HEK293 (cell line): ENCODE data around the gene ACAP3.

Experiments used
- FEZF1 ChIP-seq: fragments of 450-650 bp; formaldehyde crosslinking; IDR thresholded peaks from 2 replicates; pipeline ENCODE4 v1.5.1; 2016; ENCODE audit warnings: missing biosample characterization, missing genetic modification characterization
- HOXA7 ChIP-seq: sonication (generic); formaldehyde crosslinking; IDR thresholded peaks from 2 replicates; pipeline ENCODE4 v1.8.1; 2022; ENCODE audit warnings: missing genetic modification reagents, borderline replicate concordance
- KLF10 ChIP-seq: fragments of 450-650 bp; IDR thresholded peaks from 2 replicates; pipeline ENCODE4 v1.5.1; 2018; ENCODE audit warnings: missing biosample characterization, mild to moderate bottlenecking, missing genetic modification characterization
- MEIS1 ChIP-seq: sonication (generic); formaldehyde crosslinking; IDR thresholded peaks from 2 replicates; pipeline ENCODE4 v1.8.1; 2022; ENCODE audit warnings: missing genetic modification reagents, mild to moderate bottlenecking, borderline replicate concordance
- MYNN ChIP-seq: fragments of 450-650 bp; formaldehyde crosslinking; IDR thresholded peaks from 2 replicates; pipeline ENCODE4 v1.5.1; 2016; ENCODE audit warnings: missing biosample characterization, missing genetic modification characterization, borderline replicate concordance
- OSR2 ChIP-seq: fragments of 450-650 bp; formaldehyde crosslinking; IDR thresholded peaks from 2 replicates; pipeline ENCODE4 v1.5.1; 2016; ENCODE audit warnings: missing biosample characterization, missing genetic modification characterization
- PRDM1 ChIP-seq: fragments of 450-650 bp; formaldehyde crosslinking; IDR thresholded peaks from 2 replicates; pipeline ENCODE4; 2016; ENCODE audit warnings: missing biosample characterization, missing genetic modification characterization
- SP2 ChIP-seq: fragments of 450-650 bp; formaldehyde crosslinking; IDR thresholded peaks from 2 replicates; pipeline ENCODE4 v1.5.1; 2016; ENCODE audit warnings: missing biosample characterization, missing genetic modification characterization
- SP7 ChIP-seq: fragments of 450-650 bp; formaldehyde crosslinking; IDR thresholded peaks from 2 replicates; pipeline ENCODE4 v1.5.1; 2016; ENCODE audit warnings: missing biosample characterization, missing genetic modification characterization
- ZNF211 ChIP-seq: fragments of 450-650 bp; formaldehyde crosslinking; IDR thresholded peaks from 2 replicates; pipeline ENCODE4 v1.5.1; 2016; ENCODE audit warnings: low read depth, missing biosample characterization, missing genetic modification characterization
- ZNF335 ChIP-seq: fragments of 450-650 bp; formaldehyde crosslinking; conservative IDR thresholded peaks from 2 replicates; pipeline ENCODE4 v1.5.1; 2016; ENCODE audit warnings: missing biosample characterization, missing genetic modification characterization
- ZNF433 ChIP-seq: fragments of 450-650 bp; formaldehyde crosslinking; IDR thresholded peaks from 2 replicates; pipeline ENCODE4 v1.5.1; 2016; ENCODE audit warnings: missing biosample characterization, missing genetic modification characterization, low read depth
- ZNF501 ChIP-seq: fragments of 450-650 bp; formaldehyde crosslinking; IDR thresholded peaks from 2 replicates; pipeline ENCODE4 v1.5.1; 2016; ENCODE audit warnings: missing biosample characterization, missing genetic modification characterization
- ZNF560 ChIP-seq: fragments of 450-650 bp; formaldehyde crosslinking; IDR thresholded peaks from 2 replicates; pipeline ENCODE4 v1.5.1; 2017; ENCODE audit warnings: missing biosample characterization, missing genetic modification characterization, borderline replicate concordance
- ZNF654 ChIP-seq: fragments of 450-650 bp; formaldehyde crosslinking; IDR thresholded peaks from 2 replicates; pipeline ENCODE4 v1.5.1; 2016; ENCODE audit warnings: low read depth, missing biosample characterization, missing genetic modification characterization
- ZXDB ChIP-seq: fragments of 450-650 bp; formaldehyde crosslinking; IDR thresholded peaks from 2 replicates; pipeline ENCODE4 v1.5.1; 2016; ENCODE audit warnings: missing biosample characterization, missing genetic modification characterization
- TF ChIP-seq, protein P1 (sequence below): fragments of 450-650 bp; formaldehyde crosslinking; IDR thresholded peaks from 2 replicates; pipeline ENCODE4 v1.5.1; 2016; ENCODE audit warnings: missing biosample characterization, missing genetic modification characterization
- TF ChIP-seq, protein P2 (sequence below): fragments of 450-650 bp; formaldehyde crosslinking; IDR thresholded peaks from 2 replicates; pipeline ENCODE4 v1.5.1; 2016; ENCODE audit warnings: missing biosample characterization, missing genetic modification characterization
- TF ChIP-seq, protein P3 (sequence below): fragments of 450-650 bp; formaldehyde crosslinking; IDR thresholded peaks from 2 replicates; pipeline ENCODE4 v1.5.1; 2017; ENCODE audit warnings: missing biosample characterization, mild to moderate bottlenecking, missing genetic modification characterization, moderate library complexity
- TF ChIP-seq, protein P4 (sequence below): fragments of 450-650 bp; formaldehyde crosslinking; IDR thresholded peaks from 2 replicates; pipeline ENCODE4 v1.5.1; 2016; ENCODE audit warnings: missing biosample characterization, missing genetic modification characterization
- TF ChIP-seq, protein P5 (sequence below): fragments of 450-650 bp; formaldehyde crosslinking; IDR thresholded peaks from 2 replicates; pipeline ENCODE4 v1.5.1; 2016; ENCODE audit warnings: missing biosample characterization, missing genetic modification characterization

Gene ACAP3

DNA sequence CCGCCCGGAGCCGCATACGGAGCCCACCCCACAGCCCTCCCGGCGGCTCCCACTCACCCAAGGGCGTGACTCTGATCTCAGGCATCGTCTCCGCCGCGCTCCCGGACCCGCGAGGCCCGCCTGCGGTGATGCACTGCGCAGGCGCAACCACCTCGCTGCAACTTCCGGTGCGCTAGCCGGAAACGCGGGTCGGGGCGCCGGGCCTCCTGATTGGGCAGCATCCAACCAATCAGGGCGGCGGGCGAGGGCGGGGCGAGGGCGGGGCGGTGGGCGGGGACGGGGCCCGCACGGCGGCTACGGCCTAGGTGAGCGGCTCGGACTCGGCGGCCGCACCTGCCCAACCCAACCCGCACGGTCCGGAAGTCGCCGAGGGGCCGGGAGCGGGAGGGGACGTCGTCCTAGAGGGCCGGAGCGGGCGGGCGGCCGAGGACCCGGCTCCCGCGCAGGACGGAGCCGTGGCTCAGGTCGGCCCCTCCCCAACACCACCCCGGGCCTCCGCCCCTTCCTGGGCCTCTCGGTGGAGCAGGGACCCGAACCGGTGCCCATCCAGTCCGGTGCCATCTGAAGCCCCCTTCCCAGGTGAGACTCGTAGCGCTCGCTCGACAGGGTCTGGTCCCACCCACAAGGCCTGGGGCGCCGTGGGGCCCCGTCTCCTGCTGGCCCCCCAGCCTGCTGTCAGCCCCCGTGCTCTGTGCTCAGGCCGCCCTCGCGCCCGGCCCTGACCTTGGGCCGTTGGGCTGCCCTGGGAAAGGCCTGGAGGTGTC lies 17.0 kb upstream of the ACAP3 start, which contains the start of the genes CPTP and INTS11 (continued):
- TF ChIP-seq, protein P1, sequence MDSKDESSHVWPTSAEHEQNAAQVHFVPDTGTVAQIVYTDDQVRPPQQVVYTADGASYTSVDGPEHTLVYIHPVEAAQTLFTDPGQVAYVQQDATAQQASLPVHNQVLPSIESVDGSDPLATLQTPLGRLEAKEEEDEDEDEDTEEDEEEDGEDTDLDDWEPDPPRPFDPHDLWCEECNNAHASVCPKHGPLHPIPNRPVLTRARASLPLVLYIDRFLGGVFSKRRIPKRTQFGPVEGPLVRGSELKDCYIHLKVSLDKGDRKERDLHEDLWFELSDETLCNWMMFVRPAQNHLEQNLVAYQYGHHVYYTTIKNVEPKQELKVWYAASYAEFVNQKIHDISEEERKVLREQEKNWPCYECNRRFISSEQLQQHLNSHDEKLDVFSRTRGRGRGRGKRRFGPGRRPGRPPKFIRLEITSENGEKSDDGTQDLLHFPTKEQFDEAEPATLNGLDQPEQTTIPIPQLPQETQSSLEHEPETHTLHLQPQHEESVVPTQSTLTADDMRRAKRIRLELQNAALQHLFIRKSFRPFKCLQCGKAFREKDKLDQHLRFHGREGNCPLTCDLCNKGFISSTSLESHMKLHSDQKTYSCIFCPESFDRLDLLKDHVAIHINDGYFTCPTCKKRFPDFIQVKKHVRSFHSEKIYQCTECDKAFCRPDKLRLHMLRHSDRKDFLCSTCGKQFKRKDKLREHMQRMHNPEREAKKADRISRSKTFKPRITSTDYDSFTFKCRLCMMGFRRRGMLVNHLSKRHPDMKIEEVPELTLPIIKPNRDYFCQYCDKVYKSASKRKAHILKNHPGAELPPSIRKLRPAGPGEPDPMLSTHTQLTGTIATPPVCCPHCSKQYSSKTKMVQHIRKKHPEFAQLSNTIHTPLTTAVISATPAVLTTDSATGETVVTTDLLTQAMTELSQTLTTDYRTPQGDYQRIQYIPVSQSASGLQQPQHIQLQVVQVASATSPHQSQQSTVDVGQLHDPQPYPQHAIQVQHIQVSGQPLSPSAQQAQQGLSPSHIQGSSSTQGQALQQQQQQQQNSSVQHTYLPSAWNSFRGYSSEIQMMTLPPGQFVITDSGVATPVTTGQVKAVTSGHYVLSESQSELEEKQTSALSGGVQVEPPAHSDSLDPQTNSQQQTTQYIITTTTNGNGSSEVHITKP: no peak
- no peak for TF ChIP-seq OSR2 (tag by site-specific recombination)
- TF ChIP-seq, protein P2, sequence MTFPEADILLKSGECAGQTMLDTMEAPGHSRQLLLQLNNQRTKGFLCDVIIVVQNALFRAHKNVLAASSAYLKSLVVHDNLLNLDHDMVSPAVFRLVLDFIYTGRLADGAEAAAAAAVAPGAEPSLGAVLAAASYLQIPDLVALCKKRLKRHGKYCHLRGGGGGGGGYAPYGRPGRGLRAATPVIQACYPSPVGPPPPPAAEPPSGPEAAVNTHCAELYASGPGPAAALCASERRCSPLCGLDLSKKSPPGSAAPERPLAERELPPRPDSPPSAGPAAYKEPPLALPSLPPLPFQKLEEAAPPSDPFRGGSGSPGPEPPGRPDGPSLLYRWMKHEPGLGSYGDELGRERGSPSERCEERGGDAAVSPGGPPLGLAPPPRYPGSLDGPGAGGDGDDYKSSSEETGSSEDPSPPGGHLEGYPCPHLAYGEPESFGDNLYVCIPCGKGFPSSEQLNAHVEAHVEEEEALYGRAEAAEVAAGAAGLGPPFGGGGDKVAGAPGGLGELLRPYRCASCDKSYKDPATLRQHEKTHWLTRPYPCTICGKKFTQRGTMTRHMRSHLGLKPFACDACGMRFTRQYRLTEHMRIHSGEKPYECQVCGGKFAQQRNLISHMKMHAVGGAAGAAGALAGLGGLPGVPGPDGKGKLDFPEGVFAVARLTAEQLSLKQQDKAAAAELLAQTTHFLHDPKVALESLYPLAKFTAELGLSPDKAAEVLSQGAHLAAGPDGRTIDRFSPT (tag by site-specific recombination): peak; percentile 60; the same call in 1 of the 2 replicates
- no peak for TF ChIP-seq SP7
- TF ChIP-seq SP2: peak; percentile 87
- no peak for TF ChIP-seq FEZF1 (tag by site-specific recombination)
- TF ChIP-seq ZNF654 (tag by site-specific recombination): no peak
- TF ChIP-seq PRDM1 (tag by site-specific recombination): no peak
- no peak for TF ChIP-seq ZNF433 (tag by site-specific recombination)
- TF ChIP-seq KLF10 (tag by site-specific recombination): peak; percentile 93
- no peak for TF ChIP-seq MEIS1 (CRISPR knock-in tag)
- TF ChIP-seq HOXA7 (CRISPR knock-in tag): no peak
- TF ChIP-seq ZXDB (tag by site-specific recombination): peak; percentile 9
- TF ChIP-seq ZNF501 (tag by site-specific recombination): 0 out of 2 replicates have a peak, but pooled peaks have one; percentile 12
- no peak for TF ChIP-seq ZNF560 (tag by site-specific recombination)
- TF ChIP-seq, protein P3, sequence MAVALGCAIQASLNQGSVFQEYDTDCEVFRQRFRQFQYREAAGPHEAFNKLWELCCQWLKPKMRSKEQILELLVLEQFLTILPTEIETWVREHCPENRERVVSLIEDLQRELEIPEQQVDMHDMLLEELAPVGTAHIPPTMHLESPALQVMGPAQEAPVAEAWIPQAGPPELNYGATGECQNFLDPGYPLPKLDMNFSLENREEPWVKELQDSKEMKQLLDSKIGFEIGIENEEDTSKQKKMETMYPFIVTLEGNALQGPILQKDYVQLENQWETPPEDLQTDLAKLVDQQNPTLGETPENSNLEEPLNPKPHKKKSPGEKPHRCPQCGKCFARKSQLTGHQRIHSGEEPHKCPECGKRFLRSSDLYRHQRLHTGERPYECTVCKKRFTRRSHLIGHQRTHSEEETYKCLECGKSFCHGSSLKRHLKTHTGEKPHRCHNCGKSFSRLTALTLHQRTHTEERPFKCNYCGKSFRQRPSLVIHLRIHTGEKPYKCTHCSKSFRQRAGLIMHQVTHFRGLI (tag by site-specific recombination): 0 out of 2 replicates have a peak, but pooled peaks have one; percentile 32
- no peak for TF ChIP-seq ZNF211 (tag by site-specific recombination)
- TF ChIP-seq MYNN (tag by site-specific recombination): 0 out of 2 replicates have a peak, but pooled peaks have one; percentile 13
- peak; percentile 93 for TF ChIP-seq ZNF335 (tag by site-specific recombination)
- TF ChIP-seq, protein P4, sequence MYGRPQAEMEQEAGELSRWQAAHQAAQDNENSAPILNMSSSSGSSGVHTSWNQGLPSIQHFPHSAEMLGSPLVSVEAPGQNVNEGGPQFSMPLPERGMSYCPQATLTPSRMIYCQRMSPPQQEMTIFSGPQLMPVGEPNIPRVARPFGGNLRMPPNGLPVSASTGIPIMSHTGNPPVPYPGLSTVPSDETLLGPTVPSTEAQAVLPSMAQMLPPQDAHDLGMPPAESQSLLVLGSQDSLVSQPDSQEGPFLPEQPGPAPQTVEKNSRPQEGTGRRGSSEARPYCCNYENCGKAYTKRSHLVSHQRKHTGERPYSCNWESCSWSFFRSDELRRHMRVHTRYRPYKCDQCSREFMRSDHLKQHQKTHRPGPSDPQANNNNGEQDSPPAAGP (tag by site-specific recombination): 0 out of 2 replicates have a peak, but pooled peaks have one; percentile 16
- TF ChIP-seq, protein P5, sequence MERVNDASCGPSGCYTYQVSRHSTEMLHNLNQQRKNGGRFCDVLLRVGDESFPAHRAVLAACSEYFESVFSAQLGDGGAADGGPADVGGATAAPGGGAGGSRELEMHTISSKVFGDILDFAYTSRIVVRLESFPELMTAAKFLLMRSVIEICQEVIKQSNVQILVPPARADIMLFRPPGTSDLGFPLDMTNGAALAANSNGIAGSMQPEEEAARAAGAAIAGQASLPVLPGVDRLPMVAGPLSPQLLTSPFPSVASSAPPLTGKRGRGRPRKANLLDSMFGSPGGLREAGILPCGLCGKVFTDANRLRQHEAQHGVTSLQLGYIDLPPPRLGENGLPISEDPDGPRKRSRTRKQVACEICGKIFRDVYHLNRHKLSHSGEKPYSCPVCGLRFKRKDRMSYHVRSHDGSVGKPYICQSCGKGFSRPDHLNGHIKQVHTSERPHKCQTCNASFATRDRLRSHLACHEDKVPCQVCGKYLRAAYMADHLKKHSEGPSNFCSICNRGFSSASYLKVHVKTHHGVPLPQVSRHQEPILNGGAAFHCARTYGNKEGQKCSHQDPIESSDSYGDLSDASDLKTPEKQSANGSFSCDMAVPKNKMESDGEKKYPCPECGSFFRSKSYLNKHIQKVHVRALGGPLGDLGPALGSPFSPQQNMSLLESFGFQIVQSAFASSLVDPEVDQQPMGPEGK (tag by site-specific recombination): peak; percentile 59; the same call in 1 of the 2 replicates
